HFFc6 (cell line): ENCODE data around the gene XXYLT1. TPM values are rescaled to one million over a fixed set of nuclear protein-coding genes. Genes with fewer than 3 reads are reported as not detected.

ENCODE experiments used
- DNase-seq: peaks from one replicate; pipeline ENCODE4 v3.0.0-alpha.2; 2018
- H3K27ac Mint-ChIP-seq: 2 replicates; pipeline ENCODE4 v1.8.0; 2020; ENCODE audit warnings: mild to moderate bottlenecking, mixed read lengths
- H3K27me3 Mint-ChIP-seq: 2 replicates; pipeline ENCODE4 v1.8.0; 2021; ENCODE audit warnings: mild to moderate bottlenecking, moderate library complexity, mixed read lengths; ENCODE audit not compliant: insufficient read depth
- H3K36me3 Mint-ChIP-seq: 2 replicates; pipeline ENCODE4 v1.8.0; 2021; ENCODE audit warnings: low read depth, mixed read lengths
- H3K4me1 Mint-ChIP-seq: 2 replicates; pipeline ENCODE4 v1.8.0; 2020; ENCODE audit warnings: low read depth, mixed read lengths
- H3K4me3 Mint-ChIP-seq: 2 replicates; pipeline ENCODE4 v1.8.0; 2020; ENCODE audit warnings: mild to moderate bottlenecking, moderate library complexity, mixed read lengths
- H3K9me3 Mint-ChIP-seq: 2 replicates; pipeline ENCODE4 v1.8.0; 2020; ENCODE audit warnings: mild to moderate bottlenecking, mixed read lengths
- CTCF ChIP-seq: fragments of 200-600 bp; sonication (generic); IDR thresholded peaks from 2 replicates; pipeline ENCODE4 v1.5.0; 2021; ENCODE audit warnings: antibody characterized with exemption, mild to moderate bottlenecking
- total RNA-seq, 6 experiments: library from RNA; stranded (reverse); fragmentation: NEBNext Ultra II Directional; extraction: Animal tissue kit (Norgen Biotek cat#: 25700); gene quantifications; 2 replicates in 1 of 6; 3 replicates in 5 of 6; pipeline ENCODE4 v1.2.3, GENCODE V29; 2021

The XXYLT1 gene
- total RNA-seq, 6 experiments from 2014 or later = 16.9 to 24.2 (median 18.3) TPM

GRCh38 chr3:195105389-195105788 is 165.6 kb downstream of the XXYLT1 start:
- Mint-ChIP-seq H3K9me3 (peaks cover 4% of the 10 kb centered on the region), H3K4me3 (no peak overlapping the region), H3K36me3 (peaks cover 10% of the 10 kb centered on the region), H3K4me1 (peaks cover 60% of the 10 kb centered on the region), H3K27me3 (no peaks in the 10 kb centered on the region), H3K27ac (no peak overlapping the region; the same call in none of the 2 replicates)
- no peak for DNase-seq
- no peak for TF ChIP-seq CTCF

- DNase-seq = no peak
- Mint-ChIP-seq H3K9me3 (peaks cover 4% of the 10 kb centered on the region), H3K4me1 (peaks cover 61% of the 10 kb centered on the region), H3K4me3 (no peak overlapping the region), H3K36me3 (peaks cover 10% of the 10 kb centered on the region), H3K27ac (peak overlapping the region; percentile 75), H3K27me3 (no peaks in the 10 kb centered on the region)
- no peak for TF ChIP-seq CTCF
Observed at GRCh38 chr3:195104340-195104739, 166.6 kb downstream of the XXYLT1 start.

GRCh38 chr3:195103623-195104022 is 167.3 kb downstream of the XXYLT1 start:
- H3K27me3 Mint-ChIP-seq = no peaks in the 10 kb centered on the region
- peaks cover 4% of the 10 kb centered on the region for H3K9me3 Mint-ChIP-seq
- DNase-seq = no peak
- H3K4me1 Mint-ChIP-seq = peaks cover 61% of the 10 kb centered on the region
- no peak overlapping the region for H3K4me3 Mint-ChIP-seq
- H3K36me3 Mint-ChIP-seq = peaks cover 10% of the 10 kb centered on the region
- peak overlapping the region; percentile 75 for H3K27ac Mint-ChIP-seq
- TF ChIP-seq CTCF = no peak

- peaks cover 4% of the 10 kb centered on the region for H3K9me3 Mint-ChIP-seq
- H3K4me3 Mint-ChIP-seq = peak overlapping the region; percentile 27
Observed at GRCh38 chr3:195102609-195103467, 168.1 kb downstream of the XXYLT1 start.

GRCh38 chr3:195101927-195102608 is 168.9 kb downstream of the XXYLT1 start:
- no peaks in the 10 kb centered on the region for H3K27me3 Mint-ChIP-seq
- peaks cover 10% of the 10 kb centered on the region for H3K36me3 Mint-ChIP-seq
- DNase-seq = no peak
- peaks cover 4% of the 10 kb centered on the region for H3K9me3 Mint-ChIP-seq
- peak overlapping the region; percentile 94 for H3K27ac Mint-ChIP-seq
- no peak for TF ChIP-seq CTCF
- peaks cover 67% of the 10 kb centered on the region for H3K4me1 Mint-ChIP-seq
- H3K4me3 Mint-ChIP-seq = peak overlapping the region; percentile 27

More at GRCh38 chr3:195102609-195103467, 168.1 kb downstream of the XXYLT1 start:
- Mint-ChIP-seq H3K27ac (peak overlapping the region; percentile 94), H3K27me3 (no peaks in the 10 kb centered on the region), H3K36me3 (peaks cover 10% of the 10 kb centered on the region), H3K4me1 (peaks cover 65% of the 10 kb centered on the region)
- TF ChIP-seq CTCF = no peak
- peak; percentile 97 for DNase-seq
